Sigmoid colon (tissue), 4 donors: ENCODE results near the gene CHST7.

ENCODE experiments used
- EP300 ChIP-seq, 4 donors: sonication (generic); formaldehyde crosslinking; IDR thresholded peaks; one replicate each; pipeline ENCODE4 v1.6.1; 2017; ENCODE audit warnings: antibody characterized with exemption in 4 of 4
- POLR2A ChIP-seq, 2 donors: fragments of 450-650 bp; IDR thresholded peaks; one replicate each; pipeline ENCODE4 v1.6.1; 2016; ENCODE audit warnings: antibody characterized with exemption in 2 of 2, mild to moderate bottlenecking in 2 of 2, moderate library complexity in 2 of 2
- POLR2AphosphoS5 ChIP-seq, 4 donors: sonication (generic); formaldehyde crosslinking; IDR thresholded peaks; one replicate each; pipeline ENCODE4 v1.6.1; 2017; ENCODE audit warnings: antibody characterized with exemption in 4 of 4
- TF ChIP-seq, protein P1 (sequence below), 4 experiments: fragments of 450-650 bp in 3 of 4; fragments of 200-600 bp in 1 of 4; IDR thresholded peaks; one replicate each; pipeline ENCODE4 v1.5.1; 2016 to 2019; ENCODE audit warnings: antibody characterized with exemption in 4 of 4, mild to moderate bottlenecking in 3 of 4, moderate library complexity in 2 of 4

- TF ChIP-seq POLR2A (IDR thresholded peaks at IDR 0.05) (no peak), POLR2AphosphoS5 (IDR thresholded peaks at IDR 0.05) (no peak), EP300 (IDR thresholded peaks at IDR 0.05) (no peak)
- TF ChIP-seq, protein P1, sequence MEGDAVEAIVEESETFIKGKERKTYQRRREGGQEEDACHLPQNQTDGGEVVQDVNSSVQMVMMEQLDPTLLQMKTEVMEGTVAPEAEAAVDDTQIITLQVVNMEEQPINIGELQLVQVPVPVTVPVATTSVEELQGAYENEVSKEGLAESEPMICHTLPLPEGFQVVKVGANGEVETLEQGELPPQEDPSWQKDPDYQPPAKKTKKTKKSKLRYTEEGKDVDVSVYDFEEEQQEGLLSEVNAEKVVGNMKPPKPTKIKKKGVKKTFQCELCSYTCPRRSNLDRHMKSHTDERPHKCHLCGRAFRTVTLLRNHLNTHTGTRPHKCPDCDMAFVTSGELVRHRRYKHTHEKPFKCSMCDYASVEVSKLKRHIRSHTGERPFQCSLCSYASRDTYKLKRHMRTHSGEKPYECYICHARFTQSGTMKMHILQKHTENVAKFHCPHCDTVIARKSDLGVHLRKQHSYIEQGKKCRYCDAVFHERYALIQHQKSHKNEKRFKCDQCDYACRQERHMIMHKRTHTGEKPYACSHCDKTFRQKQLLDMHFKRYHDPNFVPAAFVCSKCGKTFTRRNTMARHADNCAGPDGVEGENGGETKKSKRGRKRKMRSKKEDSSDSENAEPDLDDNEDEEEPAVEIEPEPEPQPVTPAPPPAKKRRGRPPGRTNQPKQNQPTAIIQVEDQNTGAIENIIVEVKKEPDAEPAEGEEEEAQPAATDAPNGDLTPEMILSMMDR (IDR thresholded peaks at IDR 0.05): no peak
Measured at GRCh38 chrX:46589977-46590723, 16.6 kb downstream of the CHST7 start.
